Measurements from ENCODE around the gene ACOX2.

ACOX2 gene

GRCh38 chr3:58502872-58503271, 34.1 kb downstream of the ACOX2 start:
- no peak for DNase-seq

GRCh38 chr3:58497097-58497496, 39.9 kb downstream of the ACOX2 start:
- no peak for DNase-seq

- DNase-seq: no peak
Observed at GRCh38 chr3:58496206-58496857, 40.7 kb downstream of the ACOX2 start.

- peak; percentile 29 for DNase-seq
Observed at GRCh38 chr3:58495101-58495500, 41.9 kb downstream of the ACOX2 start.

- no peak for DNase-seq
Observed at GRCh38 chr3:58494107-58494506, 42.9 kb downstream of the ACOX2 start.

GRCh38 chr3:58492494-58492905, 44.5 kb downstream of the ACOX2 start:
- no peak for DNase-seq

- peak; percentile 95 for DNase-seq
Observed at GRCh38 chr3:58491506-58492402, 45.2 kb downstream of the ACOX2 start, which contains the start of gene KCTD6. KCTD6 (plus strand) TSS chr3:58492096; CDS start chr3:58498756, 6,660 bp downstream.

- DNase-seq: no peak
Observed at GRCh38 chr3:58490860-58491501, 46.0 kb downstream of the ACOX2 start.

- DNase-seq: no peak
Observed at GRCh38 chr3:58488967-58489366, 48.0 kb downstream of the ACOX2 start.

GRCh38 chr3:58487140-58487886, 49.7 kb downstream of the ACOX2 start:
- DNase-seq: peak; percentile 60

GRCh38 chr3:58485801-58486435, 51.1 kb downstream of the ACOX2 start:
- no peak for DNase-seq

- no peak for DNase-seq
Observed at GRCh38 chr3:58484722-58485069, 52.3 kb downstream of the ACOX2 start.

GRCh38 chr3:58484045-58484721, 52.8 kb downstream of the ACOX2 start:
- no peak for DNase-seq

GRCh38 chr3:58482917-58483636, 53.9 kb downstream of the ACOX2 start:
- DNase-seq: no peak

- no peak for DNase-seq
Observed at GRCh38 chr3:58480309-58480708, 56.7 kb downstream of the ACOX2 start.

- DNase-seq: no peak
Observed at GRCh38 chr3:58478781-58479180, 58.2 kb downstream of the ACOX2 start.

- no peak for DNase-seq
Observed at GRCh38 chr3:58474967-58475578, 61.9 kb downstream of the ACOX2 start.

- no peak for DNase-seq
Observed at GRCh38 chr3:58474348-58474911, 62.6 kb downstream of the ACOX2 start.

- no peak for DNase-seq
Observed at GRCh38 chr3:58473275-58473674, 63.7 kb downstream of the ACOX2 start.

All from fibroblast of skin of scalp (primary cell).